ENCODE results near the gene TMEM53.
"Not testable (repeated sequence)": the region's sequence is repeated elsewhere in the genome, so short reads cannot be mapped to it uniquely, and the experiment has no call there.

TMEM53 gene

DNA sequence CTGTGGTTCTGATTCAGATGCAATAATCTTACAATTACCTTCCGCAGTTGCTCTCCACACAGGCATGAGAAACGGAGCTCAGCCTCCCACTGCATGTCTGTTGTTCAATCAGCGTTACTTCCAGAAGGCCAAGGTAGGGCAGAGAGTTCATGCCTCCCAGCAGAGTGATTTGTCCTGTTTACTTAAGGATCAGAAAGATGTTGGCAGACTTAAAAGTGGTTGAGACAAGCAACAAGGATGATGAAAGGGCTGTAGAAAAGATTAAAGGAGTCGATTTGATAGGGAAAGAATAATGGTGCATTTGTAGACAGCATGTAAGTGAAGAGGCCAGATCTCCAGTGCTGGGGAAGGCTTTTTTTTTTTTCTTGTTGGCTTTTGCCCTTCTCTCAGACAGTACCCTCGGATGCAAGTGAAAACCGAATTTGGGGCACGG lies 26.9 kb upstream of the TMEM53 start:
- in situ Hi-C loops (cut with HindIII; ENCODE audit: low pct_ligation_motif_present, low sequenced_read_pairs): no loop called here
- Histone ChIP-seq H3K36me3 (replicated peaks) (no peaks in the 10 kb centered on the region), H3K27me3 (replicated peaks) (no peaks in the 10 kb centered on the region), H3K4me3 (ENCODE audit: low read depth, low read length) (no peak overlapping the region), H3K27ac (no peak overlapping the region)
- TF ChIP-seq, protein P1, sequence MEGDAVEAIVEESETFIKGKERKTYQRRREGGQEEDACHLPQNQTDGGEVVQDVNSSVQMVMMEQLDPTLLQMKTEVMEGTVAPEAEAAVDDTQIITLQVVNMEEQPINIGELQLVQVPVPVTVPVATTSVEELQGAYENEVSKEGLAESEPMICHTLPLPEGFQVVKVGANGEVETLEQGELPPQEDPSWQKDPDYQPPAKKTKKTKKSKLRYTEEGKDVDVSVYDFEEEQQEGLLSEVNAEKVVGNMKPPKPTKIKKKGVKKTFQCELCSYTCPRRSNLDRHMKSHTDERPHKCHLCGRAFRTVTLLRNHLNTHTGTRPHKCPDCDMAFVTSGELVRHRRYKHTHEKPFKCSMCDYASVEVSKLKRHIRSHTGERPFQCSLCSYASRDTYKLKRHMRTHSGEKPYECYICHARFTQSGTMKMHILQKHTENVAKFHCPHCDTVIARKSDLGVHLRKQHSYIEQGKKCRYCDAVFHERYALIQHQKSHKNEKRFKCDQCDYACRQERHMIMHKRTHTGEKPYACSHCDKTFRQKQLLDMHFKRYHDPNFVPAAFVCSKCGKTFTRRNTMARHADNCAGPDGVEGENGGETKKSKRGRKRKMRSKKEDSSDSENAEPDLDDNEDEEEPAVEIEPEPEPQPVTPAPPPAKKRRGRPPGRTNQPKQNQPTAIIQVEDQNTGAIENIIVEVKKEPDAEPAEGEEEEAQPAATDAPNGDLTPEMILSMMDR (IDR thresholded peaks at IDR 0.05; ENCODE audit: low read depth, low read length, missing control alignments): no peak
- DNase-seq: no peak

GRCh38 chr1:44700573-44700972 lies 26.3 kb upstream of the TMEM53 start:
- H3K36me3 ChIP-seq (replicated peaks): no peaks in the 10 kb centered on the region
- TF ChIP-seq, protein P1 (IDR thresholded peaks at IDR 0.05; ENCODE audit: low read depth, low read length, missing control alignments): no peak
- no peak overlapping the region for H3K27ac ChIP-seq
- no peak overlapping the region for H3K4me3 ChIP-seq (ENCODE audit: low read depth, low read length)
- in situ Hi-C loops (cut with HindIII; ENCODE audit: low pct_ligation_motif_present, low sequenced_read_pairs): no loop called here
- DNase-seq: no peak
- H3K27me3 ChIP-seq (replicated peaks): no peaks in the 10 kb centered on the region

GRCh38 chr1:44699375-44699774 lies 25.1 kb upstream of the TMEM53 start:
- H3K27me3 ChIP-seq (replicated peaks); H3K4me3 ChIP-seq (ENCODE audit: low read depth, low read length); DNase-seq; H3K36me3 ChIP-seq (replicated peaks); in situ Hi-C loops (cut with HindIII; ENCODE audit: low pct_ligation_motif_present, low sequenced_read_pairs); H3K27ac ChIP-seq: not testable (repeated sequence)

GRCh38 chr1:44698138-44698537 lies 23.9 kb upstream of the TMEM53 start:
- Histone ChIP-seq H3K27ac (no peak overlapping the region), H3K4me3 (ENCODE audit: low read depth, low read length) (no peak overlapping the region), H3K27me3 (replicated peaks) (no peaks in the 10 kb centered on the region), H3K36me3 (replicated peaks) (no peaks in the 10 kb centered on the region)
- in situ Hi-C loops (cut with HindIII; ENCODE audit: low pct_ligation_motif_present, low sequenced_read_pairs): no loop called here
- no peak for DNase-seq
- TF ChIP-seq, protein P1 (IDR thresholded peaks at IDR 0.05; ENCODE audit: low read depth, low read length, missing control alignments): no peak

GRCh38 chr1:44696789-44697345 lies 22.6 kb upstream of the TMEM53 start:
- H3K36me3 ChIP-seq (replicated peaks): no peaks in the 10 kb centered on the region
- DNase-seq: no peak
- in situ Hi-C loops (cut with HindIII; ENCODE audit: low pct_ligation_motif_present, low sequenced_read_pairs): no loop called here
- H3K27me3 ChIP-seq (replicated peaks): no peaks in the 10 kb centered on the region
- no peak overlapping the region for H3K27ac ChIP-seq
- TF ChIP-seq, protein P1 (IDR thresholded peaks at IDR 0.05; ENCODE audit: low read depth, low read length, missing control alignments): no peak
- no peak overlapping the region for H3K4me3 ChIP-seq (ENCODE audit: low read depth, low read length)

DNA sequence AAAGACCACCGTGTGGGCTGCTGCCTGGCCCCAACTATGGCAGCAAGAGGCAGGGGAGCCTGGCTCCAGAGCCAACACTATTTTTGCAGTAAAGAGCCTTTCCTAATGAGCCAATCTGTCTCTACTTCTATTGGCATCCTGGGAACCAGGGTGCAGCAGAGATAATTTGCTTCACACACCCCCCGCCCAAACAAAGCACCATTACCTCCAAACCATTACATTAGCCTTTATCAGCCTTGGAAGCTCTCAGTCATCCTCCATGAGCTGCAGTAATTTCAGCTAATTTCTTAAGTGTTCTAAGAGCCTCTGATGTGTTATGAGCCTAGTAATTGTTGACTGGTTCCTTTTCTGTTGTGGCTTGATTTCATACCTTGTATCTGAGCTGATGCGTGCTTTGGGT lies 21.8 kb upstream of the TMEM53 start:
- in situ Hi-C loops (cut with HindIII; ENCODE audit: low pct_ligation_motif_present, low sequenced_read_pairs): no loop called here
- Histone ChIP-seq H3K4me3 (ENCODE audit: low read depth, low read length) (no peak overlapping the region), H3K36me3 (replicated peaks) (no peaks in the 10 kb centered on the region), H3K27me3 (replicated peaks) (no peaks in the 10 kb centered on the region), H3K27ac (no peak overlapping the region)
- TF ChIP-seq, protein P1 (IDR thresholded peaks at IDR 0.05; ENCODE audit: low read depth, low read length, missing control alignments): no peak
- no peak for DNase-seq

Data from brain microvascular endothelial cell (primary cell).